NCI-H82 treated with DMSO at 0.1 percent for 48 hours (cell line): ENCODE results near the gene SHROOM2.
A peak's percentile ranks its signal among the peaks of the same experiment; 100 is the strongest.
"Not testable (repeated sequence)": the region's sequence is repeated elsewhere in the genome, so short reads cannot be mapped to it uniquely, and the experiment has no call there.

Experiments
- DNase-seq: peaks from one replicate; lab custom pipeline; 2025; ENCODE audit not compliant: unreplicated experiment; lab: John Stamatoyannopoulos, UW

SHROOM2 gene

GRCh38 chrX:9825966-9826365 is 39.7 kb downstream of the SHROOM2 start:
- DNase-seq: no peak

- no peak for DNase-seq
These were observed 43.4 kb downstream of the SHROOM2 start for GRCh38 chrX:9829308-9830267.

GRCh38 chrX:9832811-9833210 is 46.6 kb downstream of the SHROOM2 start:
- DNase-seq: no peak

- DNase-seq: no peak
These were observed 49.5 kb downstream of the SHROOM2 start for GRCh38 chrX:9835585-9836210.

GRCh38 chrX:9842541-9842940 is 56.3 kb downstream of the SHROOM2 start:
- DNase-seq: no peak

GRCh38 chrX:9844936-9845577 is 58.8 kb downstream of the SHROOM2 start:
- DNase-seq: no peak

- no peak for DNase-seq
These were observed 59.3 kb downstream of the SHROOM2 start for GRCh38 chrX:9845578-9845952.

- DNase-seq: no peak
These were observed 60.4 kb downstream of the SHROOM2 start for GRCh38 chrX:9846631-9847030.

- no peak for DNase-seq
These were observed 60.8 kb downstream of the SHROOM2 start for GRCh38 chrX:9847071-9847470.

GRCh38 chrX:9848718-9849479 is 62.7 kb downstream of the SHROOM2 start:
- DNase-seq: no peak

GRCh38 chrX:9851890-9852289 is 65.7 kb downstream of the SHROOM2 start:
- DNase-seq: no peak

- DNase-seq: no peak
These were observed 67.1 kb downstream of the SHROOM2 start for GRCh38 chrX:9853307-9853706.

- DNase-seq: no peak
These were observed 69.5 kb downstream of the SHROOM2 start for GRCh38 chrX:9855561-9856283.

- DNase-seq: no peak
These were observed 70.4 kb downstream of the SHROOM2 start for GRCh38 chrX:9856588-9856987.

GRCh38 chrX:9857575-9858474 is 71.6 kb downstream of the SHROOM2 start:
- no peak for DNase-seq

- DNase-seq: not testable (repeated sequence)
These were observed 72.5 kb downstream of the SHROOM2 start for GRCh38 chrX:9858684-9859083.

- no peak for DNase-seq
These were observed 73.7 kb downstream of the SHROOM2 start for GRCh38 chrX:9859711-9860555.

- DNase-seq: no peak
These were observed 74.6 kb downstream of the SHROOM2 start for GRCh38 chrX:9860826-9861225.

- DNase-seq: peak; percentile 5
These were observed 75.5 kb downstream of the SHROOM2 start for GRCh38 chrX:9861711-9862110.
